SJSA1 (cell line): ENCODE results near the gene MBNL1. TPM values are rescaled to one million over a fixed set of nuclear protein-coding genes. Genes with fewer than 3 reads are reported as not detected.
A peak's percentile ranks its signal among the peaks of the same experiment; 100 is the strongest.
"Not testable (repeated sequence)": the region's sequence is repeated elsewhere in the genome, so short reads cannot be mapped to it uniquely, and the experiment has no call there.

Experiments
- DNase-seq, 2 experiments: peaks; one replicate each; pipeline ENCODE4 v3.0.0-alpha.2; 2015 to 2020; ENCODE audit warnings: low spot score in 2 of 2, low read depth in 1 of 2
- H3K27ac ChIP-seq: fragments of 250-450 bp; sonication (Bioruptor Pico); 2 replicates; pipeline ENCODE4 v1.5.1; 2020; ENCODE audit warnings: mild to moderate bottlenecking, moderate library complexity
- H3K27me3 ChIP-seq: fragments of 250-450 bp; sonication (Bioruptor Pico); replicated peaks from 2 replicates; pipeline ENCODE4 v1.5.1; 2020; ENCODE audit warnings: mild to moderate bottlenecking, moderate library complexity
- H3K36me3 ChIP-seq: fragments of 250-450 bp; sonication (Bioruptor Pico); 2 replicates; pipeline ENCODE4 v1.5.1; 2020; ENCODE audit warnings: mild to moderate bottlenecking
- H3K4me1 ChIP-seq: fragments of 250-450 bp; sonication (Bioruptor Pico); replicated peaks from 2 replicates; pipeline ENCODE4 v1.6.1; 2021; ENCODE audit warnings: mild to moderate bottlenecking
- H3K4me3 ChIP-seq: fragments of 250-450 bp; sonication (Bioruptor Pico); 2 replicates; pipeline ENCODE4 v1.5.1; 2020; ENCODE audit warnings: mild to moderate bottlenecking
- H3K9me3 ChIP-seq: fragments of 250-450 bp; sonication (Bioruptor Pico); replicated peaks from 2 replicates; pipeline ENCODE4 v1.5.1; 2020; ENCODE audit warnings: mild to moderate bottlenecking
- total RNA-seq: library from RNA; depleted of rRNA; stranded (reverse); fragments of >200 nt; shearing (Covaris generic); gene quantifications from 2 replicates; pipeline ENCODE4 v1.2.3, GENCODE V29; 2014

MBNL1 gene
- total RNA-seq, 1 experiment from 2014 or later, result 317 TPM

GRCh38 chr3:152436707-152437590 lies 168.2 kb downstream of the MBNL1 start:
- Histone ChIP-seq H3K4me1 (no peaks in the 10 kb centered on the region), H3K9me3 (no peaks in the 10 kb centered on the region), H3K27me3 (no peaks in the 10 kb centered on the region), H3K27ac (no peak overlapping the region), H3K36me3 (peaks cover 33% of the 10 kb centered on the region), H3K4me3 (no peak overlapping the region)
- no peak for DNase-seq

- peaks cover 25% of the 10 kb centered on the region for H3K36me3 ChIP-seq
- no peak overlapping the region for H3K27ac ChIP-seq
- H3K4me1 ChIP-seq, result no peaks in the 10 kb centered on the region; the same call in 1 of the 2 replicates
- no peaks in the 10 kb centered on the region for H3K27me3 ChIP-seq
- DNase-seq, result no peak
- no peak overlapping the region for H3K4me3 ChIP-seq
- H3K9me3 ChIP-seq, result no peaks in the 10 kb centered on the region
Observed at GRCh38 chr3:152438181-152438580, 169.5 kb downstream of the MBNL1 start.

DNA sequence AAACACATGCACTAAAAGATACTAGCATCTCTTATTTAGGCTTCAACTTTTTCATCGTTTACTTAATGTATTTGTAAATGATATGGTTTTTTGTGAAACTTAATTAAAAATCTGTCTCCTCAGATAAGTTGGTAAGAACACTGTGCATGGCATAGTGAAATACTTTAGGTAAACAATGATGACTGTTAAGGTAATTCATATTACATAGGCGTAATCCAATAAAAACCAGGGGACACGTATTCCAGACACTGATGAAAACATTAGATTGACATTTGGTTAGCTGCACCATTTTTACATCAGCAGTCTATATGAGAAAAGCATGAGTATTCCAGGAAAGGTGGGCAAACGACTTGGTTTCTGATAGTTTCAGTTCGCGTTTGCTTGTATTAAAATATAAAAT lies 170.0 kb downstream of the MBNL1 start:
- no peaks in the 10 kb centered on the region for H3K27me3 ChIP-seq
- no peak overlapping the region for H3K27ac ChIP-seq
- H3K4me3 ChIP-seq, result no peak overlapping the region
- DNase-seq, result no peak
- no peaks in the 10 kb centered on the region; the same call in 1 of the 2 replicates for H3K4me1 ChIP-seq
- H3K36me3 ChIP-seq, result peaks cover 22% of the 10 kb centered on the region
- no peaks in the 10 kb centered on the region for H3K9me3 ChIP-seq

GRCh38 chr3:152440243-152440642 lies 171.5 kb downstream of the MBNL1 start:
- H3K27me3 ChIP-seq, H3K4me1 ChIP-seq, H3K4me3 ChIP-seq, DNase-seq, H3K27ac ChIP-seq, H3K9me3 ChIP-seq: not testable (repeated sequence)
- peaks cover 17% of the 10 kb centered on the region for H3K36me3 ChIP-seq

DNA sequence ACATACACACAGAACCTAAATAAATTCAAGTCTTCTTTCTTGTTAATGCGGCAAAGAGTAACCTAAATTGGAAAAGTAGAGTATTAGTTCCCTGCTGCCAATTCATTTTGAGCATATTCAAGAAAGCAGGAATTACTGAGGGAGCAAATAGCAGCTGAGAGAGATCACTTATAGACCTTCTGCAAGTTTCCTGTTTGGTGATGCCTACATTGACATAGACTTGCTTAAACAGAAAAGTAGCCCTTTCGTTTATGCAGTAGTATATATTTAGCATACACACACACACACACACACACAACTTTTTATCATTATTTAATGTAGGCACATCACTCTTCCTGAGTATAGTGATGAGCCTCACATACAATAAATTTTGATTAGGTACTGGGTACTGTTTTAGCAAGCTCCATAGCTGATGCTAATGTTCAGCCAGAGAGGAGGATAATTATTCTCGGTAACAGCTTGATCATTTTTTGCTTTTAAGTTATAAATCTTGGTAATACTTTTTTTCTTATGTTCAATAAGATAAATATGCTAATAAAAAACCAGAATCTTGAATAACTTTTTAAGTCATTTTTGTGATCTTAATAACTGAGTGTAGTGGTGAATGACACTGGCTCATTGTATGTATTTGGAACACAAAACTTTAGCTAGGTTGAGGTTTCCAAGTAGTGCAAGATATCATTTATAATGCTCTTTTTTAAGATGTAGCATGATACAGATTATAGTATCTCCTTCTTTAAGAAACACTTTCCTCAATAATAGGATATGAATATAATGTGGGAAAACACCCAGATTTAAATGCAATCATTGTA lies 174.7 kb downstream of the MBNL1 start:
- Histone ChIP-seq H3K4me3 (no peak overlapping the region), H3K4me1 (no peaks in the 10 kb centered on the region; the same call in 1 of the 2 replicates), H3K36me3 (peaks cover 32% of the 10 kb centered on the region), H3K27me3 (no peaks in the 10 kb centered on the region), H3K27ac (no peak overlapping the region), H3K9me3 (no peaks in the 10 kb centered on the region)
- no peak for DNase-seq

DNA sequence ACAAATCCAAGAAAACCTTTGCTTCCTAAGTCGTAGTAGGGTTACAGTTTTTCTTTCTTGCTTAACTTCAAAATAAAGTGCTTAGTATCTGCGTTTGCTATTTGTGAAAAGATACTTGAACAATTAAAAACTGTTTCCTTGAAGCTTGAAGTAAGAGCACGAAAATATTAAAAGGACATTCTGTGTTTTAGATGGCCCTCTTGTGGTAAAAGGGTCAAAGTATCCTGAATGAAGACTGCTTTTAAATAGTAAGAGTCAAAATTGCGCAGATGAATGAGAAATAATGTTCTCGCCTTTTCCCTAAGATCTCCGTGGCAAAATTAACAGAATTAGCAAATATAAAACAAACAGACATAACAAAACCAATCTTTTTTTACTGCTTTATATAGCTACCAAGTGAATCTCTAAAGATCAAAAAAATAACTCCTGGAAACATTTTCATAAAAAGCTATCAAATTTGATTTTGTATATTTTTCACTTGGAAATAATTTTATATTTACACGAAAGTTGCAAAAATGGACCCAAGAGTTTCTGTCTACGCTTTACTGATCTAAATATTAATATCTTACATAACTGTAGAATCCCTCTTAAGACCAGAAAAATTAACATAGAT lies 175.4 kb downstream of the MBNL1 start:
- H3K27me3 ChIP-seq, result no peaks in the 10 kb centered on the region
- DNase-seq, result peak in 1 of 2 experiments; percentile 42
- H3K27ac ChIP-seq, result no peak overlapping the region
- H3K9me3 ChIP-seq, result no peaks in the 10 kb centered on the region
- no peaks in the 10 kb centered on the region; the same call in 1 of the 2 replicates for H3K4me1 ChIP-seq
- H3K36me3 ChIP-seq, result peaks cover 38% of the 10 kb centered on the region
- no peak overlapping the region for H3K4me3 ChIP-seq

DNA sequence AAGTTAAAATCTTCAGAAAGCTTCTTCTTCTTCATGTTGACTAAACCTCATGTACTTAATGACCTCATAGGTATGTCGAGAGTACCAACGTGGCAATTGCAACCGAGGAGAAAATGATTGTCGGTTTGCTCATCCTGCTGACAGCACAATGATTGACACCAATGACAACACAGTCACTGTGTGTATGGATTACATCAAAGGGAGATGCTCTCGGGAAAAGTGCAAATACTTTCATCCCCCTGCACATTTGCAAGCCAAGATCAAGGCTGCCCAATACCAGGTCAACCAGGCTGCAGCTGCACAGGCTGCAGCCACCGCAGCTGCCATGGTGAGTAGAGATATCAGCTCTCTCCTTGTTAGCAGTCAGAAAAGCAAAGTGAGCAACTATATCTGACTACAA lies 176.5 kb downstream of the MBNL1 start:
- H3K4me1 ChIP-seq, result no peaks in the 10 kb centered on the region; the same call in 1 of the 2 replicates
- H3K4me3 ChIP-seq, result no peak overlapping the region
- H3K36me3 ChIP-seq, result peaks cover 49% of the 10 kb centered on the region
- no peaks in the 10 kb centered on the region for H3K9me3 ChIP-seq
- no peak overlapping the region for H3K27ac ChIP-seq
- no peaks in the 10 kb centered on the region for H3K27me3 ChIP-seq
- DNase-seq, result no peak

DNA sequence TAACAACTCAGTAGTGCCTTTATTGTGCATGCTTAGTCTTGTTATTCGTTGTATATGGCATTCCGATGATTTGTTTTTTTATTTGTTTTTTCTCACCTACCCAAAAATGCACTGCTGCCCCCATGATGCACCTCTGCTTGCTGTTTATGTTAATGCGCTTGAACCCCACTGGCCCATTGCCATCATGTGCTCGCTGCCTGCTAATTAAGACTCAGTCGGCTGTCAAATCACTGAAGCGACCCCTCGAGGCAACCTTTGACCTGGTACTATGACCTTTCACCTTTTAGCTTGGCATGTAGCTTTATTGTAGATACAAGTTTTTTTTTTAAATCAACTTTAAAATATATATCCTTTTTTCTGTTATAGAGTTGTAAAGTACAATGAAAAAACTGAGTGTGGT lies 177.8 kb downstream of the MBNL1 start:
- DNase-seq, result no peak
- H3K4me1 ChIP-seq, result no peaks in the 10 kb centered on the region; the same call in 1 of the 2 replicates
- H3K36me3 ChIP-seq, result peaks cover 61% of the 10 kb centered on the region
- H3K27me3 ChIP-seq, result no peaks in the 10 kb centered on the region
- no peak overlapping the region for H3K27ac ChIP-seq
- no peak overlapping the region for H3K4me3 ChIP-seq
- no peaks in the 10 kb centered on the region for H3K9me3 ChIP-seq

- H3K27me3 ChIP-seq, result no peaks in the 10 kb centered on the region
- no peak overlapping the region for H3K4me3 ChIP-seq
- no peak overlapping the region for H3K27ac ChIP-seq
- no peaks in the 10 kb centered on the region; the same call in 1 of the 2 replicates for H3K4me1 ChIP-seq
- H3K9me3 ChIP-seq, result no peaks in the 10 kb centered on the region
- DNase-seq, result no peak
- H3K36me3 ChIP-seq, result peaks cover 69% of the 10 kb centered on the region
Observed at GRCh38 chr3:152447511-152447910, 178.8 kb downstream of the MBNL1 start.

DNA sequence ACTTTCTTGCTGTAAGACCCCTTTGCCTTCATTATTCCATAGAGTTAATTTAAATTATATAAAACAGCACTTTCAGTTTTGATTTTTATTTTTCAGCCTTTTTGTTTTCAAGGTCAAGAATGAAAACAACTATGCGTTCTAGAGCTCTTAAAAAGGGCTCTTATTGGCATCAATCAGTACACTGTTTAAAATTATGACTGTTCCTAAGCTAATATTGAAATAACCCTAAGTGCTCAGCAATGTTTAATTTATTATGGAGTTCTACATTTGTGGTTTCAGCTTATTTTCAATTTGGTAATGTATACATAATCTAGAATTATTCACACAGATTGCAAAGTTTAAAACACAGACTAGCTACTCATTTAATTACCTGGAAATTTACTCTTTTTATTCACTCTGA lies 179.4 kb downstream of the MBNL1 start:
- no peak overlapping the region for H3K27ac ChIP-seq
- no peaks in the 10 kb centered on the region for H3K4me1 ChIP-seq
- H3K4me3 ChIP-seq, result no peak overlapping the region
- peaks cover 71% of the 10 kb centered on the region for H3K36me3 ChIP-seq
- H3K9me3 ChIP-seq, result no peaks in the 10 kb centered on the region
- no peak for DNase-seq
- no peaks in the 10 kb centered on the region for H3K27me3 ChIP-seq

GRCh38 chr3:152452318-152452717 lies 183.6 kb downstream of the MBNL1 start:
- H3K36me3 ChIP-seq, result peaks cover 82% of the 10 kb centered on the region
- DNase-seq, result no peak

DNA sequence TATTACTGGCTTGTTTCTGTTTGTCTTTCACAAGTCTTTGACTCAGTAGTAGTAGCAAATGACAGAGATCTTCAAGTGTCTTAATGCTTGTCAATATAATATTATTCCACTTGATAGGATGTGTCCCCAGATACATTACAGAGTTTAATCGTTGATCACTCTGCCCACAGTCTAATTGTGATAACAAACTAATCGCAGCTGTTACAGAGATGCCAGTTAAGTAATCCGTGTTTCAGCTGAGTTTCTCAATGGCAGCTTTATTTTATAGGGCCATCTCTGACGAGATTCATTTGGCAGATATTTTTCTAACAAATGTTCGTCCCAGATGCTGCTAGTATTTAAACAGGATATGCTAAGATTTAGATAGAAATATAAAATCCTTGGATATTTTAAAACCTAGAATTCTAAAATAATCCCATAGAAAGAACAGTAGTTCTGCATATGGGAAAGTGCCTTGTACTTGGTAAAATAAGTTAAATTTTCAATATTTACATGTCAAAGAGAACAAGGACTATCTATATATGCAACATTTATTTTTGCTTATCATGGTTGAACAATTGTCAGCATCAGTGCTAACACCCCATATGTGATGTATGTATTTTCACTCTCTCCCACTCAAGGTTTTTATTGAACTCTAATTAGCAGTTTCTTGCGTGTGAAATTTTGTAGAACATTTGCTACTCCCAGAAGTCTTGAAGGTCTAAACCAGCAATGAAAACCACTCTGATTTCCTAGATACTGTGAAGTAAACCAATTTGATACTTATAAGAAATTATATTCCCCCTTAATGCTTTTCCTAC lies 185.5 kb downstream of the MBNL1 start:
- H3K4me3 ChIP-seq, result no peak overlapping the region
- no peaks in the 10 kb centered on the region for H3K4me1 ChIP-seq
- DNase-seq, result no peak
- no peak overlapping the region for H3K27ac ChIP-seq
- peaks cover 84% of the 10 kb centered on the region for H3K36me3 ChIP-seq
- no peaks in the 10 kb centered on the region for H3K9me3 ChIP-seq
- no peaks in the 10 kb centered on the region for H3K27me3 ChIP-seq

More at GRCh38 chr3:152452318-152452717, 183.6 kb downstream of the MBNL1 start:
- no peaks in the 10 kb centered on the region for H3K9me3 ChIP-seq
- no peaks in the 10 kb centered on the region for H3K27me3 ChIP-seq
- no peak overlapping the region for H3K27ac ChIP-seq
- no peaks in the 10 kb centered on the region for H3K4me1 ChIP-seq
- no peak overlapping the region for H3K4me3 ChIP-seq

- DNase-seq, result no peak
- H3K4me3 ChIP-seq, result no peak overlapping the region
- H3K27ac ChIP-seq, result no peak overlapping the region
- H3K4me1 ChIP-seq, result no peaks in the 10 kb centered on the region
- H3K9me3 ChIP-seq, result no peaks in the 10 kb centered on the region
- no peaks in the 10 kb centered on the region for H3K27me3 ChIP-seq
- H3K36me3 ChIP-seq, result peaks cover 79% of the 10 kb centered on the region
Observed at GRCh38 chr3:152455989-152456388, 187.3 kb downstream of the MBNL1 start.
